Endothelial cell (in vitro differentiated cells): ENCODE data around the gene POU2F1. TPM values are rescaled to one million over a fixed set of nuclear protein-coding genes. Genes with fewer than 3 reads are reported as not detected.

Source experiments
- DNase-seq: peaks from one replicate; pipeline ENCODE4 v3.0.0; 2021; ENCODE audit warnings: low spot score
- H3K27ac Mint-ChIP-seq: one replicate; pipeline ENCODE4 v1.8.0; 2021; ENCODE audit warnings: mixed read lengths, inconsistent platforms; ENCODE audit not compliant: unreplicated experiment
- H3K27me3 Mint-ChIP-seq: one replicate; pipeline ENCODE4 v1.8.0; 2021; ENCODE audit warnings: mild to moderate bottlenecking, moderate library complexity, mixed read lengths, inconsistent platforms; ENCODE audit not compliant: unreplicated experiment
- H3K36me3 Mint-ChIP-seq: one replicate; pipeline ENCODE4 v1.8.0; 2021; ENCODE audit warnings: mild to moderate bottlenecking, low read depth, mixed read lengths, inconsistent platforms; ENCODE audit not compliant: unreplicated experiment
- H3K4me1 Mint-ChIP-seq: one replicate; pipeline ENCODE4 v1.8.0; 2021; ENCODE audit warnings: mild to moderate bottlenecking, mixed read lengths, inconsistent platforms; ENCODE audit not compliant: unreplicated experiment
- H3K4me3 Mint-ChIP-seq: one replicate; pipeline ENCODE4 v1.8.0; 2021; ENCODE audit warnings: mild to moderate bottlenecking, mixed read lengths, inconsistent platforms; ENCODE audit not compliant: unreplicated experiment
- H3K9me3 Mint-ChIP-seq: one replicate; pipeline ENCODE4 v1.8.0; 2021; ENCODE audit warnings: mixed read lengths, inconsistent platforms; ENCODE audit not compliant: unreplicated experiment
- total RNA-seq: library from RNA; stranded (reverse); fragmentation: NEBNext Ultra II Directional; extraction: Animal tissue kit (Norgen Biotek cat#: 25700); gene quantifications from one replicate; pipeline ENCODE4 v1.2.1, GENCODE V29; 2021; ENCODE audit not compliant: unreplicated experiment
- TF ChIP-seq, protein P1 (sequence below): fragments of 200-600 bp; sonication (generic); IDR thresholded peaks from one replicate; pipeline ENCODE4 v1.5.0; 2021; ENCODE audit warnings: antibody characterized with exemption; ENCODE audit not compliant: unreplicated experiment

Gene POU2F1
- total RNA-seq, 1 donor from 2014 or later, result 24.5 TPM

DNA sequence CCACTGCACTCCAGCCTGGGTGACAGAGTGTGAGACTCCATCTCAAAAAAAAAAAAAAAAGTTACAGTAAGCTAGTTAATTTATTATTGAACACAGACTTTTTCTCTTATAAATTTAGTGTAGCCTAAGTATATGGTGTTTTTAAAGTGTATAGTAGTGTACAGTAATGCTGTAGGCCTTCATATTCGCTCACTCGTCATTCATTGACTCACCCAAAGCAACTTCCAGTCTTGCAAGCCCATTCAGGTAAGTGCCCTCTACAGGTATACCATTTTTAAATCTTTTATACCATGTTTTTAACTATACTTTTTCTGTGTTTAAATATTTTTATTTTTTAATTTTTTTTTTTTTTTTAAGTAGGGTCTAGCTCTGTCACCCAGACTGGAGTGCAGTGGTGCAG, 12.1 kb downstream of the POU2F1 start:
- peaks cover 10% of the 10 kb centered on the region for H3K4me1 Mint-ChIP-seq

DNA sequence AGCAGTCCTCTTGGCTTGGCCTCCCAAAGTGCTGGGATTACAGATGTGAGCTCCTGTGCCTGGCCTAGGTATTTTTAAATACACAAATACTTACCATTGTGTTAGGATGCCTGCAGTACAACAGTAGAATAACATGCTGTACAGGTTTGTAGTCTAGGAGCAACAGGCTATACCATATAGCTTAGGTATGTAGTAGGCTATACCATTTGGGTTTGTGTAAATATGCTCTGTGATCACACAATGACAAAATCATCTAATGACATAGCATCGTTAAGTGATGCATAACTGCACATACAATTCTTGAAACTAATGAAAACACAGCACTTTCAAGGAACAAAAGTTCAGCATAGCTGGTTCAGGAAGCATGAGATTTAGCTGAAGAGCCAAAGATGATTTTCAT, 12.7 kb downstream of the POU2F1 start:
- no peak for DNase-seq
- TF ChIP-seq, protein P1, sequence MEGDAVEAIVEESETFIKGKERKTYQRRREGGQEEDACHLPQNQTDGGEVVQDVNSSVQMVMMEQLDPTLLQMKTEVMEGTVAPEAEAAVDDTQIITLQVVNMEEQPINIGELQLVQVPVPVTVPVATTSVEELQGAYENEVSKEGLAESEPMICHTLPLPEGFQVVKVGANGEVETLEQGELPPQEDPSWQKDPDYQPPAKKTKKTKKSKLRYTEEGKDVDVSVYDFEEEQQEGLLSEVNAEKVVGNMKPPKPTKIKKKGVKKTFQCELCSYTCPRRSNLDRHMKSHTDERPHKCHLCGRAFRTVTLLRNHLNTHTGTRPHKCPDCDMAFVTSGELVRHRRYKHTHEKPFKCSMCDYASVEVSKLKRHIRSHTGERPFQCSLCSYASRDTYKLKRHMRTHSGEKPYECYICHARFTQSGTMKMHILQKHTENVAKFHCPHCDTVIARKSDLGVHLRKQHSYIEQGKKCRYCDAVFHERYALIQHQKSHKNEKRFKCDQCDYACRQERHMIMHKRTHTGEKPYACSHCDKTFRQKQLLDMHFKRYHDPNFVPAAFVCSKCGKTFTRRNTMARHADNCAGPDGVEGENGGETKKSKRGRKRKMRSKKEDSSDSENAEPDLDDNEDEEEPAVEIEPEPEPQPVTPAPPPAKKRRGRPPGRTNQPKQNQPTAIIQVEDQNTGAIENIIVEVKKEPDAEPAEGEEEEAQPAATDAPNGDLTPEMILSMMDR, result no peak
- peaks cover 6% of the 10 kb centered on the region for H3K4me1 Mint-ChIP-seq
- H3K36me3 Mint-ChIP-seq, result no peaks in the 10 kb centered on the region
- H3K27ac Mint-ChIP-seq, result no peak overlapping the region
- H3K4me3 Mint-ChIP-seq, result no peak overlapping the region
- H3K27me3 Mint-ChIP-seq, result no peaks in the 10 kb centered on the region
- H3K9me3 Mint-ChIP-seq, result no peaks in the 10 kb centered on the region

More for the DNA sequence above, 12.1 kb downstream of the POU2F1 start:
- Mint-ChIP-seq H3K36me3 (no peaks in the 10 kb centered on the region), H3K4me3 (no peak overlapping the region), H3K27me3 (no peaks in the 10 kb centered on the region), H3K9me3 (no peaks in the 10 kb centered on the region), H3K27ac (no peak overlapping the region)
- TF ChIP-seq, protein P1, result no peak
- no peak for DNase-seq

DNA sequence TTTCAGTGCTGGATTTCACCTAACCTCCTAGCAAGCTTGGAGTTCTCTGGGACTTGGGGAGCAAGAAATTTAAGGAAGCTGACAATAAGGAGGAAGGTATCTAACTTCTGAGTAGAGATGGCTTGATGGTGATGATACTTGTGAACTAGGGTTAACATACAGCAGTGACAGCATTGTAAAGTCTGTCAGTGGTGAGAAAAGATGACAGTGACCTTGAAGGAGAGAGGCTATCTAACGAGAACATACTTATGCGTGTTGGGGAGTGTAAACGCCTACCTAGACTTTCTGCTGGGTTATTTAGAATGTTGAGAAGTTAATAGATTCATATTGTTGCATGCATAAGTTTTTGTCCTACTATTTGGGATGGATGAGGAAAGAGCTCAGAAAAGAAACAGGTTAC, 16.3 kb downstream of the POU2F1 start:
- no peak for DNase-seq
- TF ChIP-seq, protein P1, result no peak
- no peak overlapping the region for H3K27ac Mint-ChIP-seq
- no peaks in the 10 kb centered on the region for H3K36me3 Mint-ChIP-seq
- H3K4me3 Mint-ChIP-seq, result no peak overlapping the region
- H3K27me3 Mint-ChIP-seq, result no peaks in the 10 kb centered on the region
- no peaks in the 10 kb centered on the region for H3K9me3 Mint-ChIP-seq
- peaks cover 2% of the 10 kb centered on the region for H3K4me1 Mint-ChIP-seq

DNA sequence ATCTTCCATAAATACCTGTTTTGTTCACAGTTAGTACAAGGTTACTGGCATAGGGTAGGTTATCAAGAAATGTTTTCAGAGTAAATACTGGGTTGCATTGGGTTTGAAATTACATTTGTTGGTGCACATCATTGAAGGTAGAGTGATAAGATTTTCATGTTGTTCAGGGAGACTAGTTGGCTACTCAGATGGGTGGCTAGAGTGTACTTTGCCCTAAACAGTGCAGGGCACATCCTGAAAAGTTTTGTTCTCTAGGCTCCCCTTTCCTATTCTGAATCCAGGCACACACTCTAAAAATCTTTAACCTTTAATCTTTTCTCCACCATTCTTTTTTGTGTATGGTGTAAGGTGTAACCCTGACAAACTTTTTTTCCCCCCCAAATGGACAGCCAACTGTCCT, 18.0 kb downstream of the POU2F1 start:
- Mint-ChIP-seq H3K36me3 (peaks cover under 1% of the 10 kb centered on the region), H3K4me1 (peaks cover 2% of the 10 kb centered on the region), H3K4me3 (no peak overlapping the region), H3K27me3 (no peaks in the 10 kb centered on the region), H3K27ac (peak overlapping the region; percentile 4), H3K9me3 (no peaks in the 10 kb centered on the region)
- no peak for DNase-seq
- TF ChIP-seq, protein P1, result no peak

DNA sequence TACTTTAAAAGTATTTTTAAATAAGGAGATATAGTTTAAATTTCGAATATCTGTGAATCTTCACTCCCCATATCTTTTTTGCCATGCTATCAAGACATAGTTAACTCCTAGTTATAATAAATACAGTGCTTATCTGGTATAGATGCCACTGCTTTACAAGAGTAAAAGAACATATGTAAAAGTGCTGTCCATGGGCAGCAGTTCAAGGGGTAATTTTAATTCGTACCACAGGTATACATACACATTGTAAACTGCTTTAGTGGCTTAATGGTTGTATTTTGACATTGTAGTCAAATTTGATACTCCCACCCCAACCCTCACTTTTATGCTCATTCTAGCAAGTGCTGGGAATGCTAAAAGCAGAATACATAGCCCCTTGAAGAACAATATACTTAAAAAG, 18.6 kb downstream of the POU2F1 start:
- DNase-seq, result no peak
- no peak overlapping the region for H3K27ac Mint-ChIP-seq
- TF ChIP-seq, protein P1, result no peak
- H3K9me3 Mint-ChIP-seq, result no peaks in the 10 kb centered on the region
- H3K27me3 Mint-ChIP-seq, result no peaks in the 10 kb centered on the region
- no peak overlapping the region for H3K4me3 Mint-ChIP-seq
- H3K36me3 Mint-ChIP-seq, result peaks cover 5% of the 10 kb centered on the region
- no peaks in the 10 kb centered on the region for H3K4me1 Mint-ChIP-seq
